CD4-positive, alpha-beta memory T cell (primary cell): ENCODE data around the gene SSBP2. TPM values are rescaled to one million over a fixed set of nuclear protein-coding genes. Genes with fewer than 3 reads are reported as not detected.

ENCODE experiments used
- CTCF ChIA-PET: fragments of 350-600 bp; sonication (Branson Sonifier 250); formaldehyde crosslinking; loops from one replicate; lab custom pipeline; 2021; ENCODE audit warnings: inconsistent platforms; ENCODE audit not compliant: partially characterized antibody; lab: Charles Lee
- POLR2A ChIA-PET: fragments of 350-600 bp; sonication (Branson Sonifier 250); formaldehyde crosslinking; loops from one replicate; lab custom pipeline; 2021; ENCODE audit not compliant: partially characterized antibody; lab: Charles Lee
- DNase-seq, 5 donors: peaks; one replicate each; pipeline versions ENCODE4 v3.0.0 to v3.0.0-alpha.2; 2020 to 2022; ENCODE audit warnings: mixed read lengths in 1 of 5
- H3K27ac ChIP-seq: one replicate; pipeline ENCODE4 v1.7.0; 2013; ENCODE audit warnings: low read depth, low read length
- H3K27me3 ChIP-seq: 2 replicates; pipeline ENCODE4 v1.7.0; 2013; ENCODE audit warnings: mild to moderate bottlenecking, low read length, moderate library complexity; ENCODE audit not compliant: insufficient read depth
- H3K36me3 ChIP-seq: 2 replicates; pipeline ENCODE4 v1.7.0; 2013; ENCODE audit warnings: mild to moderate bottlenecking, low read length, moderate library complexity; ENCODE audit not compliant: insufficient read depth
- H3K4me1 ChIP-seq: 2 replicates; pipeline ENCODE4 v1.7.0; 2013; ENCODE audit warnings: mild to moderate bottlenecking, low read length, moderate library complexity; ENCODE audit not compliant: insufficient read depth
- H3K4me3 ChIP-seq, 2 donors: one replicate each; pipeline ENCODE4 v1.7.0; 2013; ENCODE audit warnings: low read length in 2 of 2, mild to moderate bottlenecking in 1 of 2
- H3K9me3 ChIP-seq, 2 donors: one replicate each; pipeline ENCODE4 v1.7.0; 2013; ENCODE audit warnings: low read length in 2 of 2, control low read depth in 1 of 2; ENCODE audit not compliant: control insufficient read depth in 1 of 2
- H3K27ac Mint-ChIP-seq, 7 donors: one replicate each; pipeline ENCODE4 v1.8.0; 2020 to 2021; ENCODE audit warnings: mixed read lengths in 7 of 7, mild to moderate bottlenecking in 6 of 7, inconsistent platforms in 3 of 7, moderate library complexity in 3 of 7
- H3K27me3 Mint-ChIP-seq, 2 donors: one replicate each; pipeline ENCODE4 v1.8.0; 2020 to 2021; ENCODE audit warnings: mixed read lengths in 2 of 2
- H3K36me3 Mint-ChIP-seq, 2 donors: one replicate each; pipeline ENCODE4 v1.8.0; 2020 to 2021; ENCODE audit warnings: mixed read lengths in 2 of 2, inconsistent platforms in 1 of 2, mild to moderate bottlenecking in 1 of 2
- H3K4me1 Mint-ChIP-seq, 4 donors: one replicate each; pipeline ENCODE4 v1.8.0; 2020 to 2021; ENCODE audit warnings: mixed read lengths in 4 of 4, mild to moderate bottlenecking in 1 of 4
- H3K4me3 Mint-ChIP-seq, 8 donors: one replicate each; pipeline ENCODE4 v1.8.0; 2020 to 2021; ENCODE audit warnings: mixed read lengths in 8 of 8, mild to moderate bottlenecking in 7 of 8, moderate library complexity in 6 of 8, inconsistent platforms in 3 of 8
- H3K9me3 Mint-ChIP-seq, 8 donors: one replicate each; pipeline ENCODE4 v1.8.0; 2020 to 2021; ENCODE audit warnings: mixed read lengths in 8 of 8, mild to moderate bottlenecking in 5 of 8, inconsistent platforms in 3 of 8, moderate library complexity in 1 of 8
- intact Hi-C: fragments of 100-400 bp; cut with micrococcal nuclease; formaldehyde crosslinking; loops from one replicate; pipeline ENCODE4 v1.15.1; 2023
- polyA plus RNA-seq, 2 donors: library from polyadenylated mRNA; unstranded; fragments of 300-500 nt; fragmentation: Illumina TruSeq; gene quantifications; one replicate each; pipeline ENCODE4 v1.2.3, GENCODE V29; 2021
- total RNA-seq, 2 experiments: library from RNA; stranded (reverse); gene quantifications; one replicate each; pipeline ENCODE4 v1.2.3, GENCODE V29; 2021

Gene SSBP2
- total and polyA plus RNA-seq, 4 experiments from 2014 or later, result 46.4 to 91.7 (median 58.9) TPM

DNA sequence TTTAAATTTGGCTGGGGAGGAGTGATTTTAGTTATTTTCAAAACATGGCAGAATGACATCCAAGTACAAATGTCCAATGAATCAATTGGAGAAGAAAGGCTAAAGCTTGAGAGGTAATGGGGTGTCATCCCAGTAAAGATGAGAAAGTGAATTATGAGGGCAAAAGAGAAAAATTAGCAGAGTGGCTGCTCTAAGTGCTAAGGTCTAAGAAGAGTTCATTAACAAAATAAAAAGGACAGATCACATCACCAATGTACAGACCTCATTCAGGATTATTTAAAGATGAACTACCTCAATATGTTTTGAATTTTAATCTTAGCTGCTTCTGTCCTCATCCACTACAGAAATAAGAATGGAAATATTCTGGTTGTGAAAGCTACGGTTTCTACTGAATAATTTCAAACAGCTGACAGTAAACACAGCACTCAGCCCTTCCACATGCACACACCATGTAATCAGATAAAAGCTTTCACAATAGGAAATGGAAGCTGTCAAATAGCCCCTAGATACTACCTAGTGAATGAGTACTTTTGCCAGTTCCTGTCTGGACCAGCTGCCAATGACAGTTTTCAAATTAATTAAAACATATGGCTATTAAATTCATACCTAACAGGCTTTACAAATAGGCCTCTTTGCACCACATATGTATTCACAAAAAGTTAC is 171.5 kb downstream of the SSBP2 start:
- no peak for DNase-seq
- H3K27ac Mint-ChIP-seq, result peak overlapping the region in 3 of 7 donors; percentile 1 to 36 (median 4)
- Histone ChIP-seq H3K27me3 (no peaks in the 10 kb centered on the region), H3K36me3 (no peaks in the 10 kb centered on the region), H3K9me3 (no peaks in the 10 kb centered on the region), H3K4me1 (no peaks in the 10 kb centered on the region), H3K4me3 (no peak overlapping the region), H3K27ac (no peak overlapping the region)
- no peaks in the 10 kb centered on the region for H3K27me3 Mint-ChIP-seq
- CTCF ChIA-PET, result no interaction called here
- H3K36me3 Mint-ChIP-seq, result peaks cover 5 to 22% of the 10 kb centered on the region in 2 donors
- peaks cover 0 to 2% (median 0%) of the 10 kb centered on the region in 8 donors for H3K9me3 Mint-ChIP-seq
- no peak overlapping the region for H3K4me3 Mint-ChIP-seq
- intact Hi-C loops, result no loop called here
- peaks cover 4 to 16% (median 11%) of the 10 kb centered on the region in 4 donors for H3K4me1 Mint-ChIP-seq
- POLR2A ChIA-PET, result no interaction called here

DNA sequence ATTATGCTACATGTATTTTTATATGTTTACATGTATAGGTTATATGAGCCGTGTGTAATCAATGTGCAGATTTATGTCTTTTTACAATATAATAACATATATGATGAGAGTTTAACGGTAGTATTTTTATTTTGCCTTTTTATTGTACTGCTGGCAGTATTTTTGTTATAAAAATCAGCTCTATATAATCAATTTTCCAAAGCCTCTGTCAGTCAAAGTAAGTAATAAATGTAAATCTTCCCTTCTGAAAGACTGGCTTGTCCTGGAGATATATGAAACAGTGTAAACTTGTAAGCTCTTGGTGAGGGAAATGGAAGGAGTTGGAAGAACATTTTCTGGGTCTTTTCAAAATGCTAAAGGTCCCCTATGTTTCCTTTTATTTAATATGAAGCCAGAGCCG is 173.8 kb downstream of the SSBP2 start:
- H3K27ac Mint-ChIP-seq, result no peak overlapping the region
- DNase-seq, result no peak
- H3K27me3 Mint-ChIP-seq, result no peaks in the 10 kb centered on the region
- Histone ChIP-seq H3K4me1 (no peaks in the 10 kb centered on the region), H3K27ac (no peak overlapping the region), H3K4me3 (no peak overlapping the region), H3K36me3 (no peaks in the 10 kb centered on the region), H3K27me3 (no peaks in the 10 kb centered on the region), H3K9me3 (no peaks in the 10 kb centered on the region)
- POLR2A ChIA-PET, result no interaction called here
- intact Hi-C loops, result no loop called here
- CTCF ChIA-PET, result interaction anchor here (1.6 kb wide), 1 partner anchor 8 kb away, joined by 3 read pairs; no protein-coding TSS in a partner anchor
- peaks cover 8 to 36% of the 10 kb centered on the region in 2 donors for H3K36me3 Mint-ChIP-seq
- peaks cover 10 to 27% (median 17%) of the 10 kb centered on the region in 4 donors for H3K4me1 Mint-ChIP-seq
- H3K9me3 Mint-ChIP-seq, result peaks cover 0 to 4% (median 0%) of the 10 kb centered on the region in 8 donors
- H3K4me3 Mint-ChIP-seq, result no peak overlapping the region

DNA sequence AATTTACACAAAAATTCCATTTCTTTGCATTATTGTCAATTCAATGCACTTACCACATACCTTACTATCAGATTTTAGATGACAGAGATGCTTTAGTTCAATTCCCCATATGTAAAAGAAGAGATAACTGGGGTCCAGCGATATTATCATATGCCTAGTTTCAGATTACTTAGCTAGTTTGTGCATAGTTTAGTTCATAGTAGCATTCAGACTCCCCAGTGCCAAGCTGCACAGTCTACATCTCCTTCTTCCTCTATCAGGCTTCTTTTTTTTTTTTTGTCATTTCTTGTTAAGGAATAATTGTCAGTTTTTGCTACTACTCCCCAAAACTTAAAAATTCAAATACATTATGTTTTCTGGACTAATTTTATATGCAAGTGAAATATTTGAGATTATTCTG is 175.0 kb downstream of the SSBP2 start:
- Histone ChIP-seq H3K9me3 (no peaks in the 10 kb centered on the region), H3K27me3 (no peaks in the 10 kb centered on the region), H3K36me3 (no peaks in the 10 kb centered on the region), H3K4me1 (no peaks in the 10 kb centered on the region), H3K27ac (no peak overlapping the region), H3K4me3 (no peak overlapping the region)
- Mint-ChIP-seq H3K4me1 (peaks cover 10 to 28% (median 15%) of the 10 kb centered on the region in 4 donors), H3K9me3 (peaks cover 0 to 4% (median 0%) of the 10 kb centered on the region in 8 donors), H3K27me3 (no peaks in the 10 kb centered on the region), H3K36me3 (peaks cover 8 to 37% of the 10 kb centered on the region in 2 donors), H3K4me3 (no peak overlapping the region), H3K27ac (no peak overlapping the region)
- no peak for DNase-seq
- CTCF ChIA-PET, result no interaction called here
- intact Hi-C loops, result no loop called here
- POLR2A ChIA-PET, result no interaction called here

DNA sequence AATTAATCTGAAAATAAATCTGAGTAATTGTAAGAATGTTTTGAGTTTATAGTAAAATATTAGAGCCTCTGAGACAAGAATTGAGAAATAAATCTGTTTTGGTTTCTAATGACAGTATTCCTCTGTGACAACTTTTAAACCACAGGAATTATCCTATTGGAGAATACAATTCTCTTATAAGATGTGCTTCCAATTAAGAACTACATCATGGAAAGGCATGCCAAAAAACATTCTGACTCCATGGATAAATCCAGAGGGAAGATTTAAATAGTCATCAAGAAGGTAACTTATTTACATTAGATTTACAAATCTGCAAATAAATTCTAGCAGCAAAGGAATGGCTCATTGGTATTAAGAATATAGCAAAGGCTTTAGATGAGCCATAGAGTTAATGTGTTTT is 178.7 kb downstream of the SSBP2 start:
- H3K4me3 Mint-ChIP-seq, result no peak overlapping the region
- no peaks in the 10 kb centered on the region for H3K27me3 Mint-ChIP-seq
- no peaks in the 10 kb centered on the region for H3K4me1 ChIP-seq
- no peak overlapping the region for H3K4me3 ChIP-seq
- no peak overlapping the region for H3K27ac ChIP-seq
- intact Hi-C loops, result no loop called here
- DNase-seq, result no peak
- ChIA-PET CTCF (no interaction called here), POLR2A (no interaction called here)
- no peak overlapping the region for H3K27ac Mint-ChIP-seq
- H3K27me3 ChIP-seq, result no peaks in the 10 kb centered on the region
- H3K9me3 ChIP-seq, result no peaks in the 10 kb centered on the region
- peaks cover 25 to 59% of the 10 kb centered on the region in 2 donors for H3K36me3 Mint-ChIP-seq
- no peaks in the 10 kb centered on the region for H3K36me3 ChIP-seq
- peaks cover 7 to 12% (median 9%) of the 10 kb centered on the region in 4 donors for H3K4me1 Mint-ChIP-seq
- H3K9me3 Mint-ChIP-seq, result peaks cover 0 to 9% (median under 1%) of the 10 kb centered on the region in 8 donors

DNA sequence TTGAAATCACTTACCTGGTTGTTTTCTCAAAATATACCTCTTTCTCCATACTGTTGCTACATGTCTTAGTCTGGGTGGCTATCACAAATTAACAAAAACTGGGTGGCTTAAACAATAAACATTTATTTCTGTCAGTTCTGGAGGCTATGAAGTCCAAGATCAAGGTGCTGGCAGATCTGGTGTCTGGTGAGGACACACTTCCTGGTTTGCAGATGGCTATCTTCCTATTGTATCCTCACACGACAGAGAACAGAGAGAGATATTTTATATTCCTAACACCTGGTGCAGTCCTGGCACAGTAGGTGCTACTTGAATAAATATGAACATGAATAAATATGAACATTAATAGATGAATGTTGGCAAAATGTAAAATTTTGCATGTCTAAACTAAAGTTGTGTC is 192.7 kb downstream of the SSBP2 start:
- Mint-ChIP-seq H3K4me1 (peaks cover 11 to 25% (median 12%) of the 10 kb centered on the region in 4 donors), H3K27ac (no peak overlapping the region), H3K4me3 (no peak overlapping the region), H3K9me3 (no peaks in the 10 kb centered on the region), H3K36me3 (peaks cover 0 to 8% of the 10 kb centered on the region in 2 donors), H3K27me3 (no peaks in the 10 kb centered on the region)
- no peaks in the 10 kb centered on the region for H3K27me3 ChIP-seq
- CTCF ChIA-PET, result no interaction called here
- no peak overlapping the region for H3K4me3 ChIP-seq
- no peak overlapping the region for H3K27ac ChIP-seq
- H3K4me1 ChIP-seq, result peaks cover 5% of the 10 kb centered on the region
- no peaks in the 10 kb centered on the region for H3K36me3 ChIP-seq
- DNase-seq, result no peak
- intact Hi-C loops, result no loop called here
- POLR2A ChIA-PET, result no interaction called here
- H3K9me3 ChIP-seq, result no peaks in the 10 kb centered on the region

DNA sequence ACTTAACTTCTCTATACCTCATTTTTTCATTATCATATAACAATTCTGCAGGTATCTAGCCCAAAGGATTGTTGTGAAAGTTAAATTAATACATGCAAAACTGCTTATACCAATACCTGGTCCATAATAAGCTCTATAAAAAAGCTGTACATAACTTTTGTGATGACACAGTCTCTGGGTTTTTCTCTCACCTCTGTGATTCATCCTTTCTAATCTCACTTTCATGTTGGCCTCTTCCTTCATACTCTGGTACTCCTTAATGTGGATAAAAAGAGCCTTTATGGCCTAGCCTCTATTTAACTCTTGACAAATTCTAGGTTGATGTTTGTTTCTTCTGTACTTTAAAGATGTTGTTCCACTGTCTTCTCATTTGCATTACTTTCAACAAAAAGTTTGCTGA is 194.1 kb downstream of the SSBP2 start:
- H3K4me3 ChIP-seq, result no peak overlapping the region
- Mint-ChIP-seq H3K4me1 (peaks cover 13 to 22% (median 13%) of the 10 kb centered on the region in 4 donors), H3K27ac (no peak overlapping the region), H3K36me3 (peaks cover 0 to 4% of the 10 kb centered on the region in 2 donors), H3K27me3 (no peaks in the 10 kb centered on the region), H3K4me3 (no peak overlapping the region), H3K9me3 (no peaks in the 10 kb centered on the region)
- H3K27ac ChIP-seq, result no peak overlapping the region
- ChIA-PET CTCF (no interaction called here), POLR2A (no interaction called here)
- DNase-seq, result no peak
- H3K27me3 ChIP-seq, result no peaks in the 10 kb centered on the region
- H3K4me1 ChIP-seq, result peaks cover 5% of the 10 kb centered on the region
- no peaks in the 10 kb centered on the region for H3K36me3 ChIP-seq
- intact Hi-C loops, result no loop called here
- H3K9me3 ChIP-seq, result no peaks in the 10 kb centered on the region

DNA sequence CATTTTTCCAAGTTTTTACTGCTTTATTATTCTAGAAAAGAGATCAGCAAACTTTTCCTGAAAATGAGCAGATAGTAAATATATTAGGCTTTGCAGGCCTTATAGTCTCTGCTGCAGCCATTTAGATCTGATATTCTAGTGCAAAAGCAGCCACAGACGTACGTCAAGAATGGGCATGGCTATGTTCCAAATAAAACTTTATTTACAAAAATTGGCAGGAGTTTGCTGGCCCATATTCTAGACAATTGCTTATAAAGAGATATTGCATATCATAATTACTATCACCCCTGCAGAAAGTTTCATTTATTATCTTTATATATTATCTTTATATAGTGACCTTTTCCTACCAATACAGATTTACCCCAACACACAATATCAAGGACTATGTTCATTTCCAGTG is 195.0 kb downstream of the SSBP2 start:
- Mint-ChIP-seq H3K36me3 (peaks cover 0 to 4% of the 10 kb centered on the region in 2 donors), H3K4me1 (peaks cover 13 to 22% (median 13%) of the 10 kb centered on the region in 4 donors)

More for the DNA sequence above, 195.0 kb downstream of the SSBP2 start:
- H3K4me1 ChIP-seq, result peaks cover 5% of the 10 kb centered on the region
- H3K27me3 ChIP-seq, result no peaks in the 10 kb centered on the region
- Mint-ChIP-seq H3K4me3 (no peak overlapping the region), H3K9me3 (no peaks in the 10 kb centered on the region), H3K27me3 (no peaks in the 10 kb centered on the region), H3K27ac (no peak overlapping the region)
- intact Hi-C loops, result no loop called here
- POLR2A ChIA-PET, result no interaction called here
- H3K36me3 ChIP-seq, result no peaks in the 10 kb centered on the region
- CTCF ChIA-PET, result no interaction called here
- no peak for DNase-seq
- no peak overlapping the region for H3K4me3 ChIP-seq
- no peaks in the 10 kb centered on the region for H3K9me3 ChIP-seq
- H3K27ac ChIP-seq, result no peak overlapping the region
